ENCODE results near the gene GH1.
"Not testable (repeated sequence)": the region's sequence is repeated elsewhere in the genome, so short reads cannot be mapped to it uniquely, and the experiment has no call there.

The GH1 gene

GRCh38 chr17:63894021-63894420 is 24.6 kb downstream of the GH1 start:
- DNase-seq, result not testable (repeated sequence)

GRCh38 chr17:63892316-63893037 is 26.2 kb downstream of the GH1 start:
- not testable (repeated sequence) for DNase-seq

- not testable (repeated sequence) for DNase-seq
Observed at GRCh38 chr17:63889026-63889848, 29.4 kb downstream of the GH1 start.

- DNase-seq, result not testable (repeated sequence)
Observed at GRCh38 chr17:63885119-63885518, 33.5 kb downstream of the GH1 start.

DNA sequence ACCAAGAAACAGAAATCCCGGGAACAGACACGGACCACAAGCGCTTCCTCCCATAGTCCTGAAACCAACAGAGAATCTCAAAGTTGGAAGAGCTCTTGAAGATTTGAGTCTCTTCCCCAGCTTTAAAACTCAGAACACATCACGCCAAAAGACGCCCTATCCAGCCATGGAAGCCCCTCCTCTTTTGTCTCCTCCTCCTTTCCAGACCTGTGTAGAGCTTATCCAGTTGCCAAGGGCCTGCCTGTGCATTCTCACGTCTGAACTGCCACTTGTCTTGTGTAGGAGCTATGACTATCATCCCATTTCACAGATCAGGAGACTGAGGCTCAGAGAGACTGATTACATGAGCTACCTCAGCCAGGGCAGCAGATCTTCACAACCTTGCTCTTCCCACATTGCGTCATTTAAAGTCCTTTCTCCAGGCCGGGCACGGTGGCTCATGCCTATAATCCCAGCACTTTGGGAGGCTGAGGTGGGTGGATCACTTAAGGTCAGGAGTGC is 36.0 kb downstream of the GH1 start:
- not testable (repeated sequence) for DNase-seq

GRCh38 chr17:63881935-63882601 is 36.6 kb downstream of the GH1 start, which contains the start of gene GH2:
Gene GH2, minus strand, starts transcription at chr17:63881944. Its CDS starts 143 bp downstream, at chr17:63881801.
- DNase-seq, result peak; percentile 3

GRCh38 chr17:63881337-63881736 is 37.3 kb downstream of the GH1 start:
- not testable (repeated sequence) for DNase-seq

DNA sequence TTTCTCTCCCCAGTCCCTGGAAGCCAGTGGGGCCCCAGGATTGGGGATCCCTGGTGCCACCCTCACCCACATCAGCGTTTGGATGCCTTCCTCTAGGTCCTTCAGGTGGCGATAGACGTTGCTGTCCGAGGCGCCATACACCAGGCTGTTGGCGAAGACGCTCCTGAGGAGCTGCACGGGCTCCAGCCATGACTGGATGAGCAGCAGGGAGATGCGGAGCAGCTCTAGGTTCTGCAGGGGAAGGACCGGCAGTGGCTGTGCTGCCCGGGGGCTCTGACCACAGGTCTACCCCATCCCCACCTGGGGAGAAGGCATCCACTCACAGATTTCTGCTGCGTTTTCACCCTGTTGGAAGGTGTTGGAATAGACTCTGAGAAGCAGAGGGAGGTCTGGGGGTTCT is 37.9 kb downstream of the GH1 start:
- no peak for DNase-seq

- DNase-seq, result not testable (repeated sequence)
Observed at GRCh38 chr17:63878413-63878812, 40.2 kb downstream of the GH1 start.

DNA sequence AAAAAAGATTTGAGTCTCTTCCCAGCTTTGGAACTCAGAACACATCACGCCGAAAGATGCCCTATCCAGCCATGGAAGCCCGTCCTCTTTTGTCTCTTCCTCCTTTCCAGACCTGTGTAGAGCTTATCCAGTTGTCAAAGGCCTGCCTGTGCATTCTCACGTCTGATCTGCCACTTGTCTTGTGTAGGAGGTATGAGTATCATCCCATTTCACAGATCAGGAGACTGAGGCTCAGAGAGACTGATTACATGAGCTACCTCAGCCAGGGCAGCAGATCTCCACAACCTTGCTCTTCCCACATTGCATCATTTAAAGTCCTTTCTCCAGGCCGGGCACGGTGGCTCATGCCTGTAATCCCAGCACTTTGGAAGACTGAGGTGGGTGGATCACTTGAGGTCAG is 43.9 kb downstream of the GH1 start:
- not testable (repeated sequence) for DNase-seq

- DNase-seq, result not testable (repeated sequence)
Observed at GRCh38 chr17:63874061-63874626, 44.5 kb downstream of the GH1 start.

- not testable (repeated sequence) for DNase-seq
Observed at GRCh38 chr17:63873577-63873976, 45.1 kb downstream of the GH1 start, which contains the start of gene CSH2. Gene CSH2, minus strand, starts transcription at chr17:63873677. Its CDS starts 63 bp downstream, at chr17:63873614.

DNA sequence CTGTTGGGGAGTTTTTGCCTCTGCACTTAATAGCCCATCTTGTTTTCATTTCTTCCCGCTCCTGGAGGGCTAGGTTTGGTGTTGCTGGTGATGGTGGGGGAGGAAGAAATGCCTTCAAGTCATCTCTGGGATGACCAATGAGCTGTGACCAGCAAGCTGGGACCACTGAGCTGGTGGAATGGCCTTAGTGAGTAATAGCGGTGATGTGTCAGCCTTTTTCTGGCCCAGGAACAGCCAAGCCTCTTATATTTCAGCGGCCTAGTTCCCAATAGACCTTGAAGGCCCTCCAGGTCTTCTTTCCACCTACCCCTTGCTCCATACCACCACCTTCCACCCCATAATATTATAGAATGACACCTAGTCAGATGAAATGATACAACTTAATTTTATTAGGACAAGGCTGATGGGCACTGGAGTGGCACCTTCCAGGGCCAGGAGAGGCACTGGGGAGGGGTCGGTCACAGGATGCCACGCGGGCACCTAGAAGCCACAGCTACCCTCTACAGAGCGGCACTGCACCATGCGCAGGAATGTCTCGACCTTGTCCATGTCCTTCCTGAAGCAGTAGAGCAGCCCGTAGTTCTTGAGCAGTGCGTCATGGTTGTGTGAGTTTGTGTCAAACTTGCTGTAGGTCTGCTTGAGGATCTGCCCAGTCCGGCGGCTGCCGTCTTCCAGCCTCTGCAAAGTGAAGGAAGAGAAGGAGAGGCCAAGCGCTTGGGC is 46.8 kb downstream of the GH1 start:
- not testable (repeated sequence) for DNase-seq

- not testable (repeated sequence) for DNase-seq
Observed at GRCh38 chr17:63870292-63870665, 48.4 kb downstream of the GH1 start.

DNA sequence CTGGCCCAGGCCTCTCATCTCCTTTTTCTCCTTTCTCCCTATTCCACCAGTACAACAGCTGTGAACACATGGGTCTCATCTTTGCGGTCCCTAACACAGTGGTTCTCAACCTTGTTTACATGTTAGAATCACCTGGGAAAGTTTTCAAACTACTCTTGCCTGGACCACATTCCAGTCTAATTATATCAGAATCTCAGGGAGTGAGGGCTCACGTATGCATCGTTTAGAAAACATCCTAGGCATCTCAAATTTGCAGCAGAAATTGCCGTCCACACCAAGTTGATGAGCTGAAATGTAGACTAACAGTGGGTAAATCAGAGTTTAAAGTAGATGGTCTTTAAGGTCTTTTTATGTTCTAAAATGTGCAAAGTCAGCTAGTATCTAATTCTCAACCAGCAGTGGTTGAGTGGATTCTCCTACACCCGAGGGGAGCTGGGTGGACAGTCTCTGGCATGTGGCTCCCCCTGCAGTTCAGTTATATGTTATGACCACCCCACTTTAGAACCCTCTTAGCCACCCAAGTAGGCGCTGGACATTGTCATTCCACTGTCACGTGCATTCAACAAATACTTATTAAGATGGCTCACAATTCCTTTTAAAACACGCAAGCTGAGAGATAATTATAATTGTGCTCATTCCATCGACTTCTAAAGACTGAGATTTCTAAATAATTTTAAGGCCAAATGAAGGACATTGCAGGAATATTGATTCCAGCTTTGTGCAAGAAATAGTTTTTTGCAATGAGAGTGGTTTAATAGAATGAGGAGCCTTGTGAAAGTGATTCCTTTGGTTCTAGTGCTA is 48.9 kb downstream of the GH1 start:
- not testable (repeated sequence) for DNase-seq
